Liver (tissue), 3 donors: ENCODE results near the gene LRIF1.

Experiments
- ATF3 ChIP-seq: IDR thresholded peaks from 2 replicates; pipeline ENCODE4 v1.6.1; 2016; ENCODE audit warnings: antibody characterized with exemption
- CTCF ChIP-seq: fragments of 150-350 bp; IDR thresholded peaks from 2 replicates; pipeline ENCODE4 v1.5.1; 2017; ENCODE audit warnings: improper control_type of control experiment, low read depth, low read length; ENCODE audit not compliant: missing input control
- GABPA ChIP-seq, 2 donors: IDR thresholded peaks in 1 of 2; conservative IDR thresholded peaks in 1 of 2; 2 replicates each; pipeline ENCODE4 v1.6.1; 2016; ENCODE audit warnings: antibody characterized with exemption in 2 of 2, mild to moderate bottlenecking in 1 of 2, moderate library complexity in 1 of 2
- RAD21 ChIP-seq, 2 donors: IDR thresholded peaks; 2 replicates each; pipeline ENCODE4 v1.6.1; 2016; ENCODE audit warnings: antibody characterized with exemption in 2 of 2, mild to moderate bottlenecking in 2 of 2
- SP1 ChIP-seq: IDR thresholded peaks from 2 replicates; pipeline ENCODE4 v1.6.1; 2018; ENCODE audit warnings: antibody characterized with exemption, mild to moderate bottlenecking
- YY1 ChIP-seq: IDR thresholded peaks from 2 replicates; pipeline ENCODE4 v1.6.1; 2016; ENCODE audit warnings: antibody characterized with exemption, mild to moderate bottlenecking
- TF ChIP-seq, protein P1 (sequence below): IDR thresholded peaks from 2 replicates; pipeline ENCODE4 v1.6.1; 2016; ENCODE audit warnings: antibody characterized with exemption, mild to moderate bottlenecking
- TF ChIP-seq, protein P2 (sequence below): IDR thresholded peaks from 2 replicates; pipeline ENCODE4 v1.6.1; 2016; ENCODE audit warnings: antibody characterized with exemption
- donor health status: healthy.
- donor health status: healthy.

DNA sequence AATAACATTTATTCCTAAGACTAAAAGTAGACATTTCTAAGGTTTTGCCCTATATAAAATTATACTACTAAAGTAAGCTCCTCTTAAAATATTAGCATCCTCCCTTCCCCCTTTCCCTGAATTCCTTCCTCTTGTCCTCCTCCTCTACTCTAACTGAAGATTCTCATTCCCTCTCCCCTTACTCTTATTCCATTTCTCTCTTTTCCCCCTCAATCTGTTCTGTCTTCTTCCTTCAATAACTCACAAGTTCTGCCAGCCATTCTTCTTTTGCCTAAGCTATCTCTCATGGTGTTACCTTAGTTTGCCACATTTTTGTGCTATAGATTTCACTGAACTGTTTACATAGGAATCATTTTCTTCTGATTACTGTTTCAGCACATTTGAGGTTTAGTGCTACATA lies 10.7 kb downstream of the LRIF1 start:
- TF ChIP-seq CTCF, result no peak
- no peak for TF ChIP-seq SP1
- no peak for TF ChIP-seq YY1
- TF ChIP-seq GABPA (IDR thresholded peaks at IDR 0.05 in 1 of 2, conservative IDR thresholded peaks at IDR 0.05 in 1 of 2), result no peak
- TF ChIP-seq ATF3, result no peak
- TF ChIP-seq, protein P1, sequence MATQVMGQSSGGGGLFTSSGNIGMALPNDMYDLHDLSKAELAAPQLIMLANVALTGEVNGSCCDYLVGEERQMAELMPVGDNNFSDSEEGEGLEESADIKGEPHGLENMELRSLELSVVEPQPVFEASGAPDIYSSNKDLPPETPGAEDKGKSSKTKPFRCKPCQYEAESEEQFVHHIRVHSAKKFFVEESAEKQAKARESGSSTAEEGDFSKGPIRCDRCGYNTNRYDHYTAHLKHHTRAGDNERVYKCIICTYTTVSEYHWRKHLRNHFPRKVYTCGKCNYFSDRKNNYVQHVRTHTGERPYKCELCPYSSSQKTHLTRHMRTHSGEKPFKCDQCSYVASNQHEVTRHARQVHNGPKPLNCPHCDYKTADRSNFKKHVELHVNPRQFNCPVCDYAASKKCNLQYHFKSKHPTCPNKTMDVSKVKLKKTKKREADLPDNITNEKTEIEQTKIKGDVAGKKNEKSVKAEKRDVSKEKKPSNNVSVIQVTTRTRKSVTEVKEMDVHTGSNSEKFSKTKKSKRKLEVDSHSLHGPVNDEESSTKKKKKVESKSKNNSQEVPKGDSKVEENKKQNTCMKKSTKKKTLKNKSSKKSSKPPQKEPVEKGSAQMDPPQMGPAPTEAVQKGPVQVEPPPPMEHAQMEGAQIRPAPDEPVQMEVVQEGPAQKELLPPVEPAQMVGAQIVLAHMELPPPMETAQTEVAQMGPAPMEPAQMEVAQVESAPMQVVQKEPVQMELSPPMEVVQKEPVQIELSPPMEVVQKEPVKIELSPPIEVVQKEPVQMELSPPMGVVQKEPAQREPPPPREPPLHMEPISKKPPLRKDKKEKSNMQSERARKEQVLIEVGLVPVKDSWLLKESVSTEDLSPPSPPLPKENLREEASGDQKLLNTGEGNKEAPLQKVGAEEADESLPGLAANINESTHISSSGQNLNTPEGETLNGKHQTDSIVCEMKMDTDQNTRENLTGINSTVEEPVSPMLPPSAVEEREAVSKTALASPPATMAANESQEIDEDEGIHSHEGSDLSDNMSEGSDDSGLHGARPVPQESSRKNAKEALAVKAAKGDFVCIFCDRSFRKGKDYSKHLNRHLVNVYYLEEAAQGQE, result no peak
- no peak for TF ChIP-seq RAD21 (IDR thresholded peaks at IDR 0.05)
- TF ChIP-seq, protein P2, sequence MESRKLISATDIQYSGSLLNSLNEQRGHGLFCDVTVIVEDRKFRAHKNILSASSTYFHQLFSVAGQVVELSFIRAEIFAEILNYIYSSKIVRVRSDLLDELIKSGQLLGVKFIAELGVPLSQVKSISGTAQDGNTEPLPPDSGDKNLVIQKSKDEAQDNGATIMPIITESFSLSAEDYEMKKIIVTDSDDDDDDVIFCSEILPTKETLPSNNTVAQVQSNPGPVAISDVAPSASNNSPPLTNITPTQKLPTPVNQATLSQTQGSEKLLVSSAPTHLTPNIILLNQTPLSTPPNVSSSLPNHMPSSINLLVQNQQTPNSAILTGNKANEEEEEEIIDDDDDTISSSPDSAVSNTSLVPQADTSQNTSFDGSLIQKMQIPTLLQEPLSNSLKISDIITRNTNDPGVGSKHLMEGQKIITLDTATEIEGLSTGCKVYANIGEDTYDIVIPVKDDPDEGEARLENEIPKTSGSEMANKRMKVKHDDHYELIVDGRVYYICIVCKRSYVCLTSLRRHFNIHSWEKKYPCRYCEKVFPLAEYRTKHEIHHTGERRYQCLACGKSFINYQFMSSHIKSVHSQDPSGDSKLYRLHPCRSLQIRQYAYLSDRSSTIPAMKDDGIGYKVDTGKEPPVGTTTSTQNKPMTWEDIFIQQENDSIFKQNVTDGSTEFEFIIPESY, result no peak
